Fibroblast of mammary gland (primary cell): ENCODE results near the gene RNASET2.
"Not testable (repeated sequence)": the region's sequence is repeated elsewhere in the genome, so short reads cannot be mapped to it uniquely, and the experiment has no call there.

Experiments used
- DNase-seq: peaks from one replicate; pipeline ENCODE4 v3.0.0-alpha.2; 2010; ENCODE audit warnings: low read depth
- H3K4me3 ChIP-seq: 2 replicates; pipeline ENCODE4 v1.5.1; 2011; ENCODE audit warnings: low read depth, mild to moderate bottlenecking, low read length, moderate library complexity; ENCODE audit not compliant: control insufficient read depth
- TF ChIP-seq, protein P1 (sequence below): conservative IDR thresholded peaks from 2 replicates; pipeline ENCODE4 v1.5.1; 2011; ENCODE audit warnings: low read depth, low read length, inconsistent platforms; ENCODE audit not compliant: control insufficient read depth, insufficient read depth

The RNASET2 gene

DNA sequence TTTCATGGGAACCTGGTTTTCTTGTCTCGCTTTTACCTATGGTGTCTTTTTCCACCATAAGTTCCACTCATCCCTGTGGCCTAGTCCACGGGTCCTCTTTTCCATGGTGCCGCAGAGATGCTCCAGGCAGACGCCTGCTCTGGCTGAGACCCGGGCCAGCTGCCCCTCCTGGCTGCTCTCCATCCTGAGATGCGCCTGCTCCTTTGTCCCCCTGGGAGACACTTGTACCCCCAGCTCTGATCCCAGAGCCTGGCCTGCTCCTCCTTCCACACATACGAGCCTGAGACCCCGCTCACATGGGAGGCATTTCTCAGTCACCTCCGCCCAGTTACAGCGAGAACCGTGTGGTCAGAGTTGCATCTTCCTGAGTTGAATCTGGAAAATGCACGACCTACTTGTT, 29.6 kb downstream of the RNASET2 start:
- no peak overlapping the region for H3K4me3 ChIP-seq
- DNase-seq, result no peak
- TF ChIP-seq, protein P1, sequence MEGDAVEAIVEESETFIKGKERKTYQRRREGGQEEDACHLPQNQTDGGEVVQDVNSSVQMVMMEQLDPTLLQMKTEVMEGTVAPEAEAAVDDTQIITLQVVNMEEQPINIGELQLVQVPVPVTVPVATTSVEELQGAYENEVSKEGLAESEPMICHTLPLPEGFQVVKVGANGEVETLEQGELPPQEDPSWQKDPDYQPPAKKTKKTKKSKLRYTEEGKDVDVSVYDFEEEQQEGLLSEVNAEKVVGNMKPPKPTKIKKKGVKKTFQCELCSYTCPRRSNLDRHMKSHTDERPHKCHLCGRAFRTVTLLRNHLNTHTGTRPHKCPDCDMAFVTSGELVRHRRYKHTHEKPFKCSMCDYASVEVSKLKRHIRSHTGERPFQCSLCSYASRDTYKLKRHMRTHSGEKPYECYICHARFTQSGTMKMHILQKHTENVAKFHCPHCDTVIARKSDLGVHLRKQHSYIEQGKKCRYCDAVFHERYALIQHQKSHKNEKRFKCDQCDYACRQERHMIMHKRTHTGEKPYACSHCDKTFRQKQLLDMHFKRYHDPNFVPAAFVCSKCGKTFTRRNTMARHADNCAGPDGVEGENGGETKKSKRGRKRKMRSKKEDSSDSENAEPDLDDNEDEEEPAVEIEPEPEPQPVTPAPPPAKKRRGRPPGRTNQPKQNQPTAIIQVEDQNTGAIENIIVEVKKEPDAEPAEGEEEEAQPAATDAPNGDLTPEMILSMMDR, result no peak

DNA sequence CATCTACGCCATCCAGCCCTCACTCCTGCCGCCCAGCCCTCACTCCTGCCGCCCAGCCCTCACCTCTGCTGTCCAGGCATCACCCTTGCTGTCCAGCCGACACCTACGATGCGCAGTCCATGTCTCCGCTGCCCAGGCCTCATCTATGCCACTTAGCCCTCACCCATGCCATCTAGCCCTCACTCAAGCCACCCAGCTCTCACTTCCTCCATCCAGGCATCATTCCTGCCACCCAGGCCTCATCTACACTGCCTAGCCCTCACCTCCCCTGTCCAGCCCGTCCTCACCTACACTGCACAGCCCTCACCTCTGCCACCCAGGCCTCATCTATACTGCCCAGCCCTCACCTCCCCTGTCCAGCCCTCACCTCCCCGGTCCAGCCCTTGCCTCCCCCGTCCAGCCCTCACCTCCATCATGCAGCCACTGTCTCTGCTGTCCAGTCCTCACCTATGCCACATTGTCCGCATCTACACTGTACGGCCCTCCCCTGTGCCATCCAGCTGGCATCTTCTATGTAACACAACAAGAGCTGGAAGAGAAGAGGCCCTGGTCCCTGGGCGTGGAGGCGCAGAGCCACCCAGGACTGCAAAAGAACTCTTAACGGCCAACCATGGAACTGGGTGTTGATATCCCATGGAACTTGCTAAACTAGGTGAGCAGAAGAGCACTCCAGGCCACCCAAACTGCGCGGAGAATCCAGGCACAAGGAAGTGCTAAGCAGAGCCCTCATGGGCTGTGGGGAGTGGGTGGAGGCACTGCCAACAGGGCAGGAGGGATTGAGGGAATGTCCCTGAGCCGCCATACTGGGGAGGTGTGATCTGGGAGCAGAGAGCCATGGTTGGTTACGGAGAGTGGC, 31.0 kb downstream of the RNASET2 start:
- DNase-seq, result no peak
- H3K4me3 ChIP-seq, result no peak overlapping the region
- TF ChIP-seq, protein P1, result no peak

DNA sequence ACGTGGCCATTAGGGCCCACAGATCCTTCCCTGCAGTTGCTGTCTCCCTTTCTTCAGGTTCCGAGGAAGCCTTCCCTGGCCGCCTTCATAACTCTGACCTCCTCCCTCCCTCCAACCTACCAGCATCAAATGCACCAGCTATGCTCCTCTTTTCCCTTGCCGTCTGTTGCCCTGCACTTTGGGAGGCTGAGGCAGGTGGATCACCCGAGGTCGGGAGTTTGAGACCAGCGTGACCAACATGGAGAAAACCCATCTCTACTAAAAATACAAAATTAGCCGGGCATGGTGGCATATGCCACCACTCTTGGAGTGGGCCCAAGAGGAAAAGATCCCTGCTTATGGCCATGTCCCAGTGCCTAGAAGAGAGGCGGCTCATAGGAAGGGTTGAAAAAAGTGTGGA, 31.8 kb downstream of the RNASET2 start:
- TF ChIP-seq, protein P1, result no peak
- no peak for DNase-seq
- no peak overlapping the region for H3K4me3 ChIP-seq

DNA sequence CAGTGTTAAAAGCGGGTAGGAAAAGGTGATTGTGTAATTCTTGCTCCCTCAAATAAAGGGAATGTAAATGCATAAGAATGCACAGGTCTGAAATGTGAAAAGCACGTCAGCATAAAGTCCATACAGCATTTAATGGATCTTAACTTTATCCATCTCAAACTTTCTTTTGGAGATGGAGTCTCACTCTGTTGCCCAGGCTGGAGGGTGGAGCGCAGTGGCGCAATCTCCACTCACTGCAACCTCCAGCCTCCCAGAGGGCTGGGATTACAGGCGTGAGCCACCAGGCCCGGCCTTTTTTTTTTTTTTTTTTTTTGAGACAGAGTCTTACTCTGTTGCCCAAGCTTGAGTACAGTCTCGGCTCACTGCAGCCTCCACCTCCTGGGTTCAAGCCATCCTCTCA, 33.4 kb downstream of the RNASET2 start:
- DNase-seq, result no peak
- H3K4me3 ChIP-seq, result no peak overlapping the region
- TF ChIP-seq, protein P1, result no peak

DNA sequence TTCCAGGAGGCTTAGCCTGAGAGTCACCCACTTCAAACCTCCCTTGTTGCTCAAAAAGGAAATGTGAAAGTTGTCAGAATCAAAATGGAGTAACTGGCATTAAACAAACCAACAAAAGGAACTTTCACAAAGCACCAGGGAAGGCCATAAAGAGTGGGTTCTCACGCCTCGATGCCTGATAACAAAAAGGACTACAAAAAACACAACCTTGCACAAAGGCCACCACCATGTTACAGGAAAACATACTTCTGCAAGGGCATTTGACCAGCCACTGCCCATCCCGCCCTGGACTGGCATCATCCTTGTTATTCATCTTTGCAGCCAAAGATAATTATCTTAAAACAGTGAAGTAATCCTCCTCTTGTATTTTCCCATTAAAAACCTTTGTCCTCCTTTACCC, 34.8 kb downstream of the RNASET2 start:
- TF ChIP-seq, protein P1, result no peak
- DNase-seq, result no peak

DNA sequence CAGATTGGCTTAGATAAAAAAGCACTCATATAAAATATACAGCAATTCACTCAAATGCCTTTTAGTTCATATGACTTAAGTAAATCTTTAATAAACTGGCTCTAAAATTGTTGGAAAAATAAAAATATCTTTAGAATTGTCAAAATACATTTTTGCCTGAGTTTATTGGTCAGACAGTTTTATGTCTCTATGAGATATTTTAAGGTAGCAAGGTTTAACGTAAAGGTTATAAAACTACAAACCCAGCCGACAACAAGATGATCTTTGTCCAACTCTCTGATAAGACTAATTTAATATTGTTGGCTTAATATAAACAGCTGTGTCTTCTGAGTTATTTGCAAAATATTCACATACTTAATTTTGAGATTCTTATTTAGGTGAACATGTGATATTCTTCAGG, 39.5 kb downstream of the RNASET2 start:
- TF ChIP-seq, protein P1, result no peak
- DNase-seq, result no peak
- H3K4me3 ChIP-seq, result no peak overlapping the region

More for the DNA sequence above, 34.8 kb downstream of the RNASET2 start:
- no peak overlapping the region for H3K4me3 ChIP-seq

DNA sequence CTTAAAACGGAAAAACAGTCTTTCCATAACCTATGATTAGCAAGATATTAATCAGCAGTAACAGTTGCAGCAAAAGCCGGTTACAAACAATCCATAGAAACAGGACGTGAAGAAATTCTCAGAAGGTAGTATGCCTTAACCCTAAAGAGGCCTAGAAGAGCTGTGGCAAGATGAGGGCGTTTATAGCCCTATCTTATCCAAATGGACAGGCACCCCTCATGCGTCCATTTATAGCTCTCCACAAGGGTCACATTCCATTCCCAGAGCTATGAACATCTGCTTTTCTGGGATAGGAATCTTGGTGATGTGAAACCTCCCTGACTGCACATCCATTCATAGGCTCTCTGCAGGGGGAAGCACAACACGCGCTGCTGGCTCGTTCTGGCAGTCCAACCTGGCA, 40.9 kb downstream of the RNASET2 start:
- not testable (repeated sequence) for H3K4me3 ChIP-seq, DNase-seq

DNA sequence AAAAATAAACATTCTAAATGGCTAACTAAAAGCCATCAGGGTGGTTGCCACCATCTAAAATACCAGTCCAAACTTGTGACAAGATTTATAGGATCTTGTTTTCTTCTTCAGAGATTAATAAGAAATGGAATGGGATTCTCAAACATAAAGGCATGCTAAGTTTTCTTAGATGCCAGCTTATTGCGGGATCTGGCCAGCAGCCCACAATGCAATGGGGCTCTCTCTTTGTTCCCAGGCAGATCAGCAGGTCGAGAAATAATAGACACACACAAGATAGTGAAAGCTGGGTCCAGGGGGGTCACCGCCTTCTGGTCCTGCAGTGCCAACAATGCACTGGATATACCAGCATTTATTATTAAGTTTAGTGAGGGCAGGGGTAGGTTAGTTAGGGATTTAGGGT, 41.4 kb downstream of the RNASET2 start:
- DNase-seq, H3K4me3 ChIP-seq: not testable (repeated sequence)
